Activated CD8-positive, alpha-beta memory T cell treated with anti-CD3 and anti-CD28 coated beads, Interleukin-2, amount 10 ng/mL, durations not matched to agents 7 days and 5 days (primary cell): ENCODE data around the gene SMO. TPM values are rescaled to one million over a fixed set of nuclear protein-coding genes. Genes with fewer than 3 reads are reported as not detected.
"Not testable (repeated sequence)": the region's sequence is repeated elsewhere in the genome, so short reads cannot be mapped to it uniquely, and the experiment has no call there.

ENCODE experiments used
- ATAC-seq: fragments of 150-1000 bp; cut with Tn5 transposase; one replicate; pipeline ENCODE4 v1.10.0; 2021; ENCODE audit warnings: moderate library complexity
- CTCF ChIA-PET: fragments of 350-600 bp; sonication (Branson Sonifier 250); formaldehyde crosslinking; loops from one replicate; lab custom pipeline; 2021; ENCODE audit warnings: antibody characterized with exemption; lab: Charles Lee
- DNase-seq: peaks from one replicate; pipeline ENCODE4 v3.0.0-alpha.2; 2020
- H3K27ac Mint-ChIP-seq: one replicate; pipeline ENCODE4 v1.8.0; 2021; ENCODE audit warnings: mild to moderate bottlenecking, mixed read lengths
- H3K27me3 Mint-ChIP-seq: one replicate; pipeline ENCODE4 v1.8.0; 2021; ENCODE audit warnings: mixed read lengths
- H3K36me3 Mint-ChIP-seq: one replicate; pipeline ENCODE4 v1.8.0; 2021; ENCODE audit warnings: mild to moderate bottlenecking, mixed read lengths
- H3K4me1 Mint-ChIP-seq: one replicate; pipeline ENCODE4 v1.8.0; 2021; ENCODE audit warnings: mixed read lengths
- H3K4me3 Mint-ChIP-seq: one replicate; pipeline ENCODE4 v1.8.0; 2021; ENCODE audit warnings: mild to moderate bottlenecking, moderate library complexity, mixed read lengths
- H3K9me3 Mint-ChIP-seq: one replicate; pipeline ENCODE4 v1.8.0; 2022; ENCODE audit warnings: low read depth, mixed read lengths
- total RNA-seq, 2 experiments: library from RNA; stranded (reverse); gene quantifications; one replicate each; pipeline ENCODE4 v1.2.3, GENCODE V29; 2021

SMO gene
- total RNA-seq, 2 experiments from 2014 or later: 0.07 TPM; not detected in 1

GRCh38 chr7:129161524-129162225 is 26.8 kb upstream of the SMO start:
- Mint-ChIP-seq H3K36me3 (no peaks in the 10 kb centered on the region), H3K27ac (no peak overlapping the region), H3K4me1 (no peaks in the 10 kb centered on the region), H3K4me3 (no peak overlapping the region), H3K9me3 (no peaks in the 10 kb centered on the region), H3K27me3 (no peaks in the 10 kb centered on the region)
- CTCF ChIA-PET: interaction anchor here (1.3 to 3.2 kb wide), 3 partner anchors 16 to 57 kb away, joined by 3 to 36 read pairs (median 7); partner anchors contain the start of gene TSPAN33
- DNase-seq (no peak), ATAC-seq (no peak)

GRCh38 chr7:129162732-129163131 is 25.7 kb upstream of the SMO start:
- H3K27ac Mint-ChIP-seq: no peak overlapping the region
- DNase-seq (no peak), ATAC-seq (no peak)
- H3K27me3 Mint-ChIP-seq: no peaks in the 10 kb centered on the region
- H3K4me3 Mint-ChIP-seq: no peak overlapping the region
- no peaks in the 10 kb centered on the region for H3K36me3 Mint-ChIP-seq
- CTCF ChIA-PET: interaction anchor here (1.3 to 3.2 kb wide), 9 partner anchors 10 to 62 kb away, joined by 3 to 36 read pairs (median 10); partner anchors contain the start of genes AHCYL2 and TSPAN33
- H3K4me1 Mint-ChIP-seq: no peaks in the 10 kb centered on the region
- H3K9me3 Mint-ChIP-seq: no peaks in the 10 kb centered on the region

- no peak overlapping the region for H3K27ac Mint-ChIP-seq
- H3K4me3 Mint-ChIP-seq: no peak overlapping the region
- H3K27me3 Mint-ChIP-seq: no peaks in the 10 kb centered on the region
- CTCF ChIA-PET: interaction anchor here (0.6 to 3.2 kb wide), 51 partner anchors 8 to 766 kb away, joined by 3 to 36 read pairs (median 4); partner anchors contain the start of genes AHCYL2, KCP, SMO and TSPAN33
- no peaks in the 10 kb centered on the region for H3K36me3 Mint-ChIP-seq
- H3K4me1 Mint-ChIP-seq: peaks cover 3% of the 10 kb centered on the region
- H3K9me3 Mint-ChIP-seq: no peaks in the 10 kb centered on the region
- DNase-seq: no peak
- peak; percentile 51 for ATAC-seq
Measured at GRCh38 chr7:129163875-129164544, 24.4 kb upstream of the SMO start.

GRCh38 chr7:129166745-129167144 is 21.7 kb upstream of the SMO start:
- H3K9me3 Mint-ChIP-seq: no peaks in the 10 kb centered on the region
- CTCF ChIA-PET: interaction anchor here (0.9 to 1.9 kb wide), 3 partner anchors 45 to 52 kb away, joined by 4 to 6 read pairs (median 4); no protein-coding TSS in a partner anchor
- peaks cover 15% of the 10 kb centered on the region for H3K4me1 Mint-ChIP-seq
- peaks cover 19% of the 10 kb centered on the region for H3K27me3 Mint-ChIP-seq
- ATAC-seq (no peak), DNase-seq (no peak)
- H3K36me3 Mint-ChIP-seq: no peaks in the 10 kb centered on the region
- no peak overlapping the region for H3K4me3 Mint-ChIP-seq
- no peak overlapping the region for H3K27ac Mint-ChIP-seq

GRCh38 chr7:129167817-129168216 is 20.6 kb upstream of the SMO start:
- no peaks in the 10 kb centered on the region for H3K9me3 Mint-ChIP-seq

GRCh38 chr7:129168231-129169021 is 20.0 kb upstream of the SMO start:
- no peak overlapping the region for H3K27ac Mint-ChIP-seq
- ATAC-seq: no peak
- peak overlapping the region; percentile 64 for H3K4me3 Mint-ChIP-seq
- peaks cover 28% of the 10 kb centered on the region for H3K27me3 Mint-ChIP-seq
- H3K36me3 Mint-ChIP-seq: no peaks in the 10 kb centered on the region
- H3K4me1 Mint-ChIP-seq: peaks cover 15% of the 10 kb centered on the region
- no peaks in the 10 kb centered on the region for H3K9me3 Mint-ChIP-seq
- no peak for DNase-seq
- CTCF ChIA-PET: interaction anchor here (0.5 to 2.4 kb wide), 5 partner anchors 31 to 117 kb away, joined by 3 to 10 read pairs (median 4); no protein-coding TSS in a partner anchor

More at GRCh38 chr7:129167817-129168216, 20.6 kb upstream of the SMO start:
- no peaks in the 10 kb centered on the region for H3K36me3 Mint-ChIP-seq
- peaks cover 25% of the 10 kb centered on the region for H3K27me3 Mint-ChIP-seq
- ATAC-seq (no peak), DNase-seq (no peak)
- peaks cover 15% of the 10 kb centered on the region for H3K4me1 Mint-ChIP-seq
- no peak overlapping the region for H3K4me3 Mint-ChIP-seq
- no peak overlapping the region for H3K27ac Mint-ChIP-seq
- CTCF ChIA-PET: interaction anchor here (1.1 to 1.9 kb wide), 3 partner anchors 51 to 118 kb away, joined by 3 to 6 read pairs (median 4); no protein-coding TSS in a partner anchor

GRCh38 chr7:129169171-129169671 is 19.2 kb upstream of the SMO start:
- Mint-ChIP-seq H3K4me3 (peak overlapping the region; percentile 64), H3K36me3 (no peaks in the 10 kb centered on the region), H3K27me3 (peaks cover 28% of the 10 kb centered on the region), H3K9me3 (no peaks in the 10 kb centered on the region), H3K4me1 (peaks cover 15% of the 10 kb centered on the region), H3K27ac (peak overlapping the region; percentile 25)
- DNase-seq (peak; percentile 49), ATAC-seq (peak; percentile 95)
- CTCF ChIA-PET: interaction anchor here (0.5 to 2.4 kb wide), 6 partner anchors 9 to 78 kb away, joined by 3 to 10 read pairs (median 4); no protein-coding TSS in a partner anchor

GRCh38 chr7:129169686-129170440 is 18.6 kb upstream of the SMO start:
- peaks cover 15% of the 10 kb centered on the region for H3K4me1 Mint-ChIP-seq
- peak overlapping the region; percentile 64 for H3K4me3 Mint-ChIP-seq
- H3K27me3 Mint-ChIP-seq: peaks cover 34% of the 10 kb centered on the region
- CTCF ChIA-PET: interaction anchor here (0.9 to 2.4 kb wide), 5 partner anchors 10 to 78 kb away, joined by 3 to 10 read pairs (median 3); no protein-coding TSS in a partner anchor
- no peaks in the 10 kb centered on the region for H3K36me3 Mint-ChIP-seq
- no peaks in the 10 kb centered on the region for H3K9me3 Mint-ChIP-seq
- peak; percentile 51 for DNase-seq
- ATAC-seq: peak; percentile 41
- H3K27ac Mint-ChIP-seq: no peak overlapping the region

GRCh38 chr7:129170441-129171021 is 17.9 kb upstream of the SMO start:
- CTCF ChIA-PET: interaction anchor here (2.4 kb wide), 1 partner anchor 48 kb away, joined by 10 read pairs; no protein-coding TSS in a partner anchor

GRCh38 chr7:129173861-129174260 is 14.6 kb upstream of the SMO start:
- DNase-seq, H3K36me3 Mint-ChIP-seq, H3K27ac Mint-ChIP-seq, ATAC-seq, H3K4me3 Mint-ChIP-seq, H3K9me3 Mint-ChIP-seq: not testable (repeated sequence)
- CTCF ChIA-PET: interaction anchor here (0.7 to 1.3 kb wide), 2 partner anchors 10 to 52 kb away, joined by 4 read pairs; no protein-coding TSS in a partner anchor
- Mint-ChIP-seq H3K4me1 (peaks cover 12% of the 10 kb centered on the region), H3K27me3 (peaks cover 59% of the 10 kb centered on the region)

More at GRCh38 chr7:129170441-129171021, 17.9 kb upstream of the SMO start:
- DNase-seq (no peak), ATAC-seq (no peak)
- Mint-ChIP-seq H3K36me3 (no peaks in the 10 kb centered on the region), H3K4me3 (no peak overlapping the region), H3K27me3 (peaks cover 37% of the 10 kb centered on the region), H3K9me3 (no peaks in the 10 kb centered on the region), H3K27ac (no peak overlapping the region), H3K4me1 (peaks cover 15% of the 10 kb centered on the region)

GRCh38 chr7:129176916-129177710 is 11.3 kb upstream of the SMO start:
- CTCF ChIA-PET: interaction anchor here (3.2 kb wide), 1 partner anchor 13 kb away, joined by 13 read pairs; no protein-coding TSS in a partner anchor
- no peaks in the 10 kb centered on the region for H3K9me3 Mint-ChIP-seq
- H3K4me1 Mint-ChIP-seq: no peaks in the 10 kb centered on the region
- H3K4me3 Mint-ChIP-seq: no peak overlapping the region
- DNase-seq (no peak), ATAC-seq (no peak)
- H3K27me3 Mint-ChIP-seq: peaks cover 55% of the 10 kb centered on the region
- H3K27ac Mint-ChIP-seq: no peak overlapping the region
- H3K36me3 Mint-ChIP-seq: no peaks in the 10 kb centered on the region
